ENCODE data around the gene RBM15B.

The RBM15B gene

DNA sequence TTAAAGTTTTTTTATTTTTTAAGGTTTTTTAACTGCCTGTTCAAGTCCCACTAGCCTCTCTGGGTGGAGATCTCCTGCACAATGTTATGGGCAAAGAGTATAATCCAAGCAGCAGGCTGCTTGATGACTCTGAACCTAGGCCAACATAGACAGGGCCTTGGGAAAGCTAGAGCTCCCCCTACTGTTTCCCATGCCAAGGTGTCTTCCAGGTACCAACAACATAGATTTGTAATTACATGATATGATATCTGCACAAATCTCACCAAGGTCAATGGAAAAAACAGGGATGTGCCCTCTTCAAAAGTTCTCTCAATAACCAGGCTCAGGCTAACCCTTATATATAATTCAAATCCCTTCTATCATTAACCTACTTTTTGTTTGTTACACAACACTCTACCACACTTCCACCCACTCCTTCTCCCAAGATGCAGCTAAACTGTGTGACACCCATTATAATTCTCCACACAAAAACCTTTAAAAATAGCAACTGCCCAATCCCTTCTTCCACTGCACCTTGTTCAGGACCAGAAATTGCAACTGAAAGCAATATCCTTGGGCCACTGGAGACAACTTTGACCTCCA is 43.8 kb downstream of the RBM15B start (continued):
- TF ChIP-seq, protein P1, sequence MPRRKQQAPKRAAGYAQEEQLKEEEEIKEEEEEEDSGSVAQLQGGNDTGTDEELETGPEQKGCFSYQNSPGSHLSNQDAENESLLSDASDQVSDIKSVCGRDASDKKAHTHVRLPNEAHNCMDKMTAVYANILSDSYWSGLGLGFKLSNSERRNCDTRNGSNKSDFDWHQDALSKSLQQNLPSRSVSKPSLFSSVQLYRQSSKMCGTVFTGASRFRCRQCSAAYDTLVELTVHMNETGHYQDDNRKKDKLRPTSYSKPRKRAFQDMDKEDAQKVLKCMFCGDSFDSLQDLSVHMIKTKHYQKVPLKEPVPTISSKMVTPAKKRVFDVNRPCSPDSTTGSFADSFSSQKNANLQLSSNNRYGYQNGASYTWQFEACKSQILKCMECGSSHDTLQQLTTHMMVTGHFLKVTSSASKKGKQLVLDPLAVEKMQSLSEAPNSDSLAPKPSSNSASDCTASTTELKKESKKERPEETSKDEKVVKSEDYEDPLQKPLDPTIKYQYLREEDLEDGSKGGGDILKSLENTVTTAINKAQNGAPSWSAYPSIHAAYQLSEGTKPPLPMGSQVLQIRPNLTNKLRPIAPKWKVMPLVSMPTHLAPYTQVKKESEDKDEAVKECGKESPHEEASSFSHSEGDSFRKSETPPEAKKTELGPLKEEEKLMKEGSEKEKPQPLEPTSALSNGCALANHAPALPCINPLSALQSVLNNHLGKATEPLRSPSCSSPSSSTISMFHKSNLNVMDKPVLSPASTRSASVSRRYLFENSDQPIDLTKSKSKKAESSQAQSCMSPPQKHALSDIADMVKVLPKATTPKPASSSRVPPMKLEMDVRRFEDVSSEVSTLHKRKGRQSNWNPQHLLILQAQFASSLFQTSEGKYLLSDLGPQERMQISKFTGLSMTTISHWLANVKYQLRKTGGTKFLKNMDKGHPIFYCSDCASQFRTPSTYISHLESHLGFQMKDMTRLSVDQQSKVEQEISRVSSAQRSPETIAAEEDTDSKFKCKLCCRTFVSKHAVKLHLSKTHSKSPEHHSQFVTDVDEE (CRISPR knock-in tag; IDR thresholded peaks at IDR 0.05): no peak
- TF ChIP-seq ZNF70 (CRISPR knock-in tag; IDR thresholded peaks at IDR 0.05): no peak
- no peak for TF ChIP-seq TOX (CRISPR knock-in tag; IDR thresholded peaks at IDR 0.05; ENCODE audit: borderline replicate concordance)
- no peak for TF ChIP-seq BACH2 (CRISPR knock-in tag; IDR thresholded peaks at IDR 0.05; ENCODE audit: borderline replicate concordance)
- TF ChIP-seq ISL1 (CRISPR knock-in tag; IDR thresholded peaks at IDR 0.05): no peak
- no peak for TF ChIP-seq TCF4 (CRISPR knock-in tag; IDR thresholded peaks at IDR 0.05; ENCODE audit: borderline replicate concordance)
- TF ChIP-seq CSDC2 (CRISPR knock-in tag; IDR thresholded peaks at IDR 0.05): no peak
- no peak for TF ChIP-seq PATZ1 (CRISPR knock-in tag; IDR thresholded peaks at IDR 0.05; ENCODE audit: borderline replicate concordance)
- TF ChIP-seq SNAI2 (CRISPR knock-in tag; IDR thresholded peaks at IDR 0.05): no peak
- no peak for TF ChIP-seq ZNF8 (CRISPR knock-in tag; IDR thresholded peaks at IDR 0.05)
- no peak for TF ChIP-seq ZFP30 (CRISPR knock-in tag; IDR thresholded peaks at IDR 0.05)

DNA sequence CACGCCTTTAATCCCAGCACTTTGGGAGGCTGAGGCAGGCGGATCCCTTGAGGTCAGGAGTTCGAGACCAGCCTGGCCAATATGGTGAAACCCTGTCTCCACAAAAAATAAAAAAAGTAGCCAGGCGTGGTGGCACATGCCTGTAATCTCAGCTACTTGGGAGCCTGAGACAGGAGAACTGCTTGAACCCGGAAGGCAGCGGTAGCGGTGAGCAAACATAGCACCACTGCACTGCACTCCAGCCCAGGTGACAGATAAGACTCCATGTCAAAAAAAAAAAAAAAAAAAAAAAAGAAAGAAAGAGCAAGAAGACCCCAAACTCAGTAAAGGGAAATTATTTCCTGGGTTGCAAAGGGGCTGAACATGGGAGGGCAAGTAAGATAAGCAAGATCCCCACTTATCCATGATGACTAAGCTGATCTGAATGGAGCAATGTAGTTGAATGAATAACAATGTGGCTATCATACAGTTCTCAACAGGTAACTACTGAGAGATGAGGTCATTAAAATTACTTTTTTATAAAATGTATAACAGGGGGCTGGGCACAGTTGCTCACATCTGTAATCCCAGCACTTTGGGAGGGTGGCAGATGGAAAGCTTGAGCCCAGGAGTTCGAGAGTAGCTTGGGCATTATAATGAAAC is 46.0 kb downstream of the RBM15B start:
- ATAC-seq: no peak
- TF ChIP-seq ISL1 (CRISPR knock-in tag; IDR thresholded peaks at IDR 0.05): no peak
- no peak for TF ChIP-seq ARNTL (CRISPR knock-in tag; IDR thresholded peaks at IDR 0.05; ENCODE audit: borderline replicate concordance, low read depth)
- TF ChIP-seq OSR1 (CRISPR knock-in tag; IDR thresholded peaks at IDR 0.05): no peak
- TF ChIP-seq, protein P2, sequence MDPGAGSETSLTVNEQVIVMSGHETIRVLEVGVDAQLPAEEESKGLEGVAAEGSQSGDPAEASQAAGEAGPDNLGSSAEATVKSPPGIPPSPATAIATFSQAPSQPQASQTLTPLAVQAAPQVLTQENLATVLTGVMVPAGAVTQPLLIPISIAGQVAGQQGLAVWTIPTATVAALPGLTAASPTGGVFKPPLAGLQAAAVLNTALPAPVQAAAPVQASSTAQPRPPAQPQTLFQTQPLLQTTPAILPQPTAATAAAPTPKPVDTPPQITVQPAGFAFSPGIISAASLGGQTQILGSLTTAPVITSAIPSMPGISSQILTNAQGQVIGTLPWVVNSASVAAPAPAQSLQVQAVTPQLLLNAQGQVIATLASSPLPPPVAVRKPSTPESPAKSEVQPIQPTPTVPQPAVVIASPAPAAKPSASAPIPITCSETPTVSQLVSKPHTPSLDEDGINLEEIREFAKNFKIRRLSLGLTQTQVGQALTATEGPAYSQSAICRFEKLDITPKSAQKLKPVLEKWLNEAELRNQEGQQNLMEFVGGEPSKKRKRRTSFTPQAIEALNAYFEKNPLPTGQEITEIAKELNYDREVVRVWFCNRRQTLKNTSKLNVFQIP (CRISPR knock-in tag; IDR thresholded peaks at IDR 0.05; ENCODE audit: borderline replicate concordance, low read depth): no peak
- no peak for TF ChIP-seq ZNF70 (CRISPR knock-in tag; IDR thresholded peaks at IDR 0.05)
- TF ChIP-seq ZFP3 (CRISPR knock-in tag; IDR thresholded peaks at IDR 0.05): no peak
- TF ChIP-seq PATZ1 (CRISPR knock-in tag; IDR thresholded peaks at IDR 0.05; ENCODE audit: borderline replicate concordance): no peak
- no peak for TF ChIP-seq TOX (CRISPR knock-in tag; IDR thresholded peaks at IDR 0.05; ENCODE audit: borderline replicate concordance)
- TF ChIP-seq ZNF565 (CRISPR knock-in tag; conservative IDR thresholded peaks at IDR 0.05; ENCODE audit: low read depth): no peak
- no peak for TF ChIP-seq ZFP30 (CRISPR knock-in tag; IDR thresholded peaks at IDR 0.05)
- no peak for TF ChIP-seq PPARA (CRISPR knock-in tag; IDR thresholded peaks at IDR 0.05; ENCODE audit: borderline replicate concordance)
- TF ChIP-seq GLIS3 (CRISPR knock-in tag; IDR thresholded peaks at IDR 0.05): no peak
- TF ChIP-seq BACH2 (CRISPR knock-in tag; IDR thresholded peaks at IDR 0.05; ENCODE audit: borderline replicate concordance): no peak

DNA sequence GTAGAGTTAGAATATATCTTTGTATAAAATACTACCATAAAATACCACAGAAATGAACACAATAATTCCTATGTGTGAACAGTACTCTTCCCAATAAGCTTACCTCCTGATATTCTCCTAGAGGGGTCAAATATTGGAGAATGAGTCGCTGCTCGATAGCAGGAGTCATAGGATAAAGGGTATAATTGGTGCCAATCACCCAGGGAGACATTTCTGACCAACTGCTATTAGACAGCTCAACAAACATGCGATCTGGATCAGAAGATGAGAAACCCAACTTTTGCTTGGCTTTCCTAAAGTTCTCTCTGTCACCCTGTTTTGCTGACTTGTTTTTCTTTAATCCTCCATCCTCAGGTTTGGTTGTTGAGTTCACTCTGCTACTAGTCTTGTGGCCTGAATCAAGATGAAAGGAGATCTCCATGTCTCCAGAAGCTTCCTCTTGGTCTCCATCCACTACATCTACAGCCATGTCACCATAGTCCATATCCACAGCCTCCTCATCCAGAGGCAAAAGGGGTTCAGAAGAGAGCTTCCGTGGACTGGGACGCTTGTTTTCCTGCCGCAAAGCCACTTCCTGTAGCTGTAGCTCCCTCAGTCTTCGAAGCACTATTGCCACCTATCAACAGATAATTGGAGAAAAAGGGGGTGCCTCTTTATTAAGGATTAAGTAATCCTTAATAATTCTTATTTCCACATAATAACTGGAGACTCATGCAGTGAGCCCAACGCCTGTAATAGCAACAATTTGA is 50.4 kb downstream of the RBM15B start:
- no peak for ATAC-seq
- no peak for TF ChIP-seq RARB (CRISPR knock-in tag; IDR thresholded peaks at IDR 0.05)
- TF ChIP-seq, protein P1 (CRISPR knock-in tag; IDR thresholded peaks at IDR 0.05): no peak
- no peak for TF ChIP-seq OSR1 (CRISPR knock-in tag; IDR thresholded peaks at IDR 0.05)
- TF ChIP-seq ZFP3 (CRISPR knock-in tag; IDR thresholded peaks at IDR 0.05): no peak
- TF ChIP-seq TCF4 (CRISPR knock-in tag; IDR thresholded peaks at IDR 0.05; ENCODE audit: borderline replicate concordance): no peak
- no peak for TF ChIP-seq PPARA (CRISPR knock-in tag; IDR thresholded peaks at IDR 0.05; ENCODE audit: borderline replicate concordance)
- no peak for TF ChIP-seq ESRRG (CRISPR knock-in tag; IDR thresholded peaks at IDR 0.05)
- TF ChIP-seq, protein P2 (CRISPR knock-in tag; IDR thresholded peaks at IDR 0.05; ENCODE audit: borderline replicate concordance, low read depth): no peak
- no peak for TF ChIP-seq GLIS3 (CRISPR knock-in tag; IDR thresholded peaks at IDR 0.05)
- no peak for TF ChIP-seq TOX (CRISPR knock-in tag; IDR thresholded peaks at IDR 0.05; ENCODE audit: borderline replicate concordance)
